K562 (cell line): ENCODE data around the gene PSMD11.

Experiments used
- CTCF ChIP-seq, 3 experiments: IDR thresholded peaks in 2 of 3; conservative IDR thresholded peaks in 1 of 3; 2 replicates each; pipeline ENCODE4 v1.5.1; 2011 to 2012; ENCODE audit warnings: low read length in 3 of 3, mild to moderate bottlenecking in 3 of 3, control low read depth in 2 of 3, improper control_type of control experiment in 1 of 3, inconsistent platforms in 1 of 3, low read depth in 1 of 3, mixed read lengths in 1 of 3, moderate library complexity in 1 of 3; ENCODE audit not compliant: insufficient read depth in 2 of 3
- EP300 ChIP-seq: IDR thresholded peaks from 2 replicates; pipeline ENCODE4 v1.6.1; 2012; ENCODE audit warnings: low read length, improper control_type of control experiment
- ETV6 ChIP-seq, 3 experiments: fragments of 150-350 bp in 1 of 3; sonication (generic) in 1 of 3; formaldehyde crosslinking in 1 of 3; IDR thresholded peaks; 2 replicates each; pipeline versions ENCODE4 v1.6.1 to v1.8.0; 2014 to 2022; ENCODE audit warnings: borderline replicate concordance in 2 of 3, low read depth in 2 of 3, antibody characterized with exemption in 1 of 3, low read length in 1 of 3, mild to moderate bottlenecking in 1 of 3, missing genetic modification reagents in 1 of 3
- MEIS2 ChIP-seq: fragments of 450-650 bp; IDR thresholded peaks from 2 replicates; pipeline ENCODE4 v1.6.1; 2014; ENCODE audit warnings: mild to moderate bottlenecking; ENCODE audit not compliant: partially characterized antibody
- POLR2A ChIP-seq: fragments of 450-650 bp; conservative IDR thresholded peaks from 2 replicates; pipeline ENCODE4 v1.6.1; 2016
- TAF1 ChIP-seq: IDR thresholded peaks from 2 replicates; pipeline ENCODE4 v1.6.1; 2011; ENCODE audit warnings: mild to moderate bottlenecking, low read length, moderate library complexity; ENCODE audit not compliant: insufficient read depth, control insufficient read depth, severe bottlenecking; ENCODE audit errors: extremely low read depth
- TCF7 ChIP-seq: sonication (generic); IDR thresholded peaks from 2 replicates; pipeline ENCODE4 v1.6.1; 2016; ENCODE audit warnings: antibody characterized with exemption, borderline replicate concordance
- ZBTB1 ChIP-seq: sonication (generic); formaldehyde crosslinking; IDR thresholded peaks from 2 replicates; pipeline ENCODE4 v1.8.1; 2023; ENCODE audit warnings: missing genetic modification reagents, low read depth, mild to moderate bottlenecking, borderline replicate concordance
- ZNF274 ChIP-seq: IDR thresholded peaks from 2 replicates; pipeline ENCODE4 v1.6.1; 2011; ENCODE audit warnings: low read depth, mild to moderate bottlenecking, low read length, moderate library complexity, borderline replicate concordance

GRCh38 chr17:32461498-32461852, 17.2 kb downstream of the PSMD11 start:
- TF ChIP-seq MEIS2 (no peak), TCF7 (no peak), TAF1 (no peak), ZNF274 (no peak), ZBTB1 (CRISPR knock-in tag) (no peak), ETV6 (IDR thresholded peaks at IDR 0.05; ENCODE audit: borderline replicate concordance in 1 of 2, low read depth in 2 of 2, low read length in 1 of 2) (no peak), ETV6 (CRISPR knock-in tag; IDR thresholded peaks at IDR 0.05; ENCODE audit: borderline replicate concordance) (no peak), EP300 (no peak), CTCF (IDR thresholded peaks at IDR 0.05 in 2 of 3, conservative IDR thresholded peaks at IDR 0.05 in 1 of 3; ENCODE audit: insufficient read depth in 2 of 3, low read depth in 1 of 3, low read length in 3 of 3) (no peak), POLR2A (no peak)
